HG03095 (cell line): ENCODE results near the gene PLCG1.

Experiments
- ATAC-seq: cut with Tn5 transposase; IDR thresholded peaks from one replicate; pipeline ENCODE4 v1.9.1; 2021; ENCODE audit warnings: moderate library complexity; ENCODE audit not compliant: unreplicated experiment

PLCG1 gene

DNA sequence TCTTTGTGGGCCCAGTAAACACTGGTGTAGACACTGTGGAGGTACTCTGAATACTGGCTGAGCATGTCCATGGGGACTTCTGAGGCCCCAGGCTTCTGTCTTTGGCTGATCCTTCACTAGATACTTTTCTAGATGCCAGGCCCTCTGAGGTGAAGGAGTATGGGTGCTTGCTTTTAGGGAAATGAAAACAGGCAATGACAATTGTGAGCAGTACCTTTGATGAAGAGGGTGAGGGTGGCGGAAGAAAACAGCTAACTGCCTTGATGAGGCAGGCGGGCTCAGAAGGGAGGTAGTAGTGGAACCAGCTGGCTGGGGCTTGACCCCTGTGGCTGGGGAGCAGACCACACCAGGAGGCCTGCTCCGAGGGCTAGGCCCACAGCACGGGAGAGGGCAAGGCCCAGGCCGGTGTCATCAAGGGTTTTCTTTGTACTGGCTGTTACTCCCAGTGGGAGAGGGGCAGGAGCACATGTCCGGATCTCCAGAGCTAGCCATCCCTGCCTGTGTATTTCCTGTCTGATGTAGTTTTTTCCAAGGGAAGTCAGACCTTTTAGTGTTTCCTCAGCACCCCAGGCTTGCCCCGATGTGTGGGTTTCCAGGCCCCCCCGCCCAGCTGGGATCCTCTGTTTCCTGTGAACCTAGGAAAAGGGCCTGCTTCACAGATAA, 3.9 kb downstream of the PLCG1 start:
- ATAC-seq = no peak

GRCh38 chr20:41142245-41142644, 4.9 kb downstream of the PLCG1 start:
- no peak for ATAC-seq

DNA sequence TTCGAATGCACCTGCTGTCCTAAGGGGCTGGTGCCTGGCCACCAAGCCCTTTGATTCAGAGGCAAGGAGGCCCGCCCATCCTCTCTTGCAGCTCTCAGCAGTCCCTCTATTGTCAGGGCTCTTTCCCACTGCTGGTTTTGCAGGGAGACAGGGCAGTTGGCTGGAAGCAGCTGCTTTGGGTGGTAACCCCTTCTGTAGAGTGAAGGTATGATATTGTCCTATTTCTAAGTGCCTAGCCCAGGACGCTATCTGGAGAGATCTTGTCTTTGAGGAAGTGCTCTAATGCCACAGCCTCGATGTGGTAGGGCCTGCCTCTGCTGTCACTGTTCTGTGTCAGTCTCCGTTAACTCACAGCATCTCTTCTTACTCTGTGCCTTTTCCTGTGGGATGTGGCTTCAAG, 5.6 kb downstream of the PLCG1 start:
- ATAC-seq = no peak

- no peak for ATAC-seq
Observed at GRCh38 chr20:41143354-41143753, 6.0 kb downstream of the PLCG1 start.

GRCh38 chr20:41145317-41145716, 8.0 kb downstream of the PLCG1 start:
- no peak for ATAC-seq

DNA sequence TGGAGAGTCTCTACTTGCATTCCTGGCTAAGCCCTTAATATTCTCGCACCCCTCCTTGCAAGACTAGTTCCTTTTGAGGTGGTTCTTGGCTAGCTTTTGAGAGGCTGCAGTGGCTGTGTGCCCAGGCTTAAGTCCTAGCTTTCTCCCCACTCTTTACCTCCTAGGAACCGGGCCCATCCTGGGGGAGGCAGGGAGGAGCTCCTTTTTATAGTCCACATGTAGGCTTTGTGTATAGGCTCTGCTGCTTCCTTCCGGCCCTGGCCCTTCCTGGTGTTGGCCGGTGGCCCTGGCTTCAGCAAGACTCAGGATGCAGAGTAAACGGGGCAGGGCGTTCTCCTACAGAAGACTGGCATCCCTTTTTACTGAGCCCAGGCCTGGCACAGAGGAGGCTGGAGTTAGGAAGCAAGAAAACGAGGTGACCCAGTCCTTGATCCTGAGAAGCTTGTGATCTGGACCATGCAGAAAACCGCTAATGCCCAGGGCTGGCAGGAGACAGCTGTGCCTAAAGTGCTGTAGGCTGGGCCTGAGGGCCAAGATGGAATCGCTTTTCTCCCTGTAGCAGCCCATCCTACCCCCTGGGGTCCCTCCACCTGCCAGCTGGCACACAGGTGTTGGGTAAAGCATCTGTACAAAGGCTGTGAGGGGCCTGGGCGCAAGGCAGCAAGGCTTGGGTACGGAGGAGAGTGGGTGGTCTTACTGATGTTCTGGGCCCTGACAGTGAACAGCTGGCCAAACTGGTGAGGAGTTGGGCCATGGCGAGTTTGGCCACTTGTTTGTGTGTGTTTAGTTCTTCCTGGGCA, 8.7 kb downstream of the PLCG1 start:
- ATAC-seq = no peak

DNA sequence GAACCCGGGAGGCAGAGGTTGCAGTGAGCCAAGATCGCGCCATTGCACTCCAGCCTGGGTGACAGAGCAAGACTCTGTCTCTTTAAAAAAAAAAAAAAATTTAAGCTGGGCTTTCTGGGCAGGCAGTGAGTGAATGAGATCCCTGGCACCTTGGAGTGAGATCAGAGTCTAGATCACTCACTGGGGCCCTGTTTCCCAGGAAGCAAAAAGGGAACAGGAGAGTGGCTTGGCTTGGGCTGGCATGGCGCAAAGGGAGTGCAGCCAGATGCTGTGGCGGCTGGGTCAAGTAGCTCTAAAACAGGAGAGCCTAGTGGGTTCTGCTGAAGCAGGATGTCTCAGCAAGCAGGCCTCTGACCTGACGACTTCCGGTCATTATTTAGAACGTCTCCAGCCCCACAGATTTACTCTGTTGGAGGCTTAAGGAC, 10.4 kb downstream of the PLCG1 start:
- ATAC-seq = no peak

GRCh38 chr20:41148942-41149341, 11.6 kb downstream of the PLCG1 start:
- ATAC-seq = no peak

DNA sequence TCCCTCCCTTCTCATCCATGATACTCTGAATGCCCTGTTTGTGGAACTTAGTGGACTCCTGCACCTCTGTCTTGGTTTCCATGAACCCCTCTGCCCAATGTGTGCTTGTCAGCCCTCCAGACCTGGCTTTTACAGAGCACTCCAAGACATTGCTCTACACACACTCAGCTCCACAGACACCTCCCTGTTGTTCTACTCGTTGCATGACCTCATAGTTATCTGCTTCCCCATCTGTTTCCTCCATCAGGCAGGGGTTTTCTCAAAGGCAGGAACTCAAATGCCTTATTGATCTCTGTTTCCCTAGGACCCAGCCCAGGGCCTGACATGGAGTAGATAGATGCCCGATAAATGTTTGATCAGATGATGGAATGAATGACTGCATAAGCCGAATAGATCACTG, 13.3 kb downstream of the PLCG1 start:
- ATAC-seq = no peak

GRCh38 chr20:41151134-41151869, 14.0 kb downstream of the PLCG1 start:
- no peak for ATAC-seq

DNA sequence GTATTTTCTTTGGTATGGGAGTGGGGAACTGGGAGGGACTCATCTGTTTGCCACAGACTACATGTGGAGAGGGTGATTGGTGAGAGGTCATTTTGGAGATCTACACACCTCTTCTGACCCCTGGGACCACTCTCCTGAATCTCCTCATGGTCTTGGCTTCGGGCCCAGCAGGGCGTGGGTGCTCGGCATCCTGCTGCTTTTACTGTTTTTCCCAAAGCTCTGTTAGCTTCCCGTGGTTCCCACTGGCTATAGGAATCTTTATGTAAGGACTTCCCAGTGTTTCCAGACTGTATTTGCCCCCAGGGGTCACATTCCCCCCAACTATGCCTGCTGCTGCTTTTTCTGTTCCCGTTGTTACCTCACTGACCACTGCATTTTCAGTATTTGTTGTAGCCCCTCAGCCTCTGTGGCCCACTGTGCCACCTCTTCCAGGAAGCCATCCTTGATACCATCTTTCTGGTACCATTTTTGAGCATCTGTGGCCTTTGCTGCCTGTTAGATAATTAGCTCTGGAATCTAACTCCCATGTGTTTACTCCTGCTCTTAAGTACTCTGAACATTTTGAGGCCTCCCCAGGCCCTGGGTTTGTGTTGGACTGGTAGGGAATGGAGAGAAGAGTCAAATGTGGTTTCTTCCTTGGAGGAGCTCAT, 14.9 kb downstream of the PLCG1 start:
- no peak for ATAC-seq

GRCh38 chr20:41154436-41155176, 17.3 kb downstream of the PLCG1 start:
- no peak for ATAC-seq

GRCh38 chr20:41155261-41155660, 17.9 kb downstream of the PLCG1 start:
- ATAC-seq = no peak

- ATAC-seq = no peak
Observed at GRCh38 chr20:41158082-41158625, 20.8 kb downstream of the PLCG1 start.

GRCh38 chr20:41159547-41159946, 22.2 kb downstream of the PLCG1 start:
- ATAC-seq = no peak

GRCh38 chr20:41160686-41161085, 23.3 kb downstream of the PLCG1 start:
- no peak for ATAC-seq

GRCh38 chr20:41161886-41162285, 24.5 kb downstream of the PLCG1 start:
- no peak for ATAC-seq

GRCh38 chr20:41162396-41162795, 25.1 kb downstream of the PLCG1 start:
- ATAC-seq = no peak

- no peak for ATAC-seq
Observed at GRCh38 chr20:41163821-41164220, 26.5 kb downstream of the PLCG1 start.
